GM20000 (cell line): ENCODE measurements around the gene GNL2.

Source experiments
- DNase-seq: peaks from one replicate; pipeline ENCODE4 v3.0.0; 2012; ENCODE audit warnings: low spot score
- TF ChIP-seq, protein P1 (sequence below): IDR thresholded peaks from 2 replicates; pipeline ENCODE4 v1.5.1; 2012; ENCODE audit warnings: mild to moderate bottlenecking, control low read depth; ENCODE audit errors: extremely low read depth, missing control alignments

The GNL2 gene

DNA sequence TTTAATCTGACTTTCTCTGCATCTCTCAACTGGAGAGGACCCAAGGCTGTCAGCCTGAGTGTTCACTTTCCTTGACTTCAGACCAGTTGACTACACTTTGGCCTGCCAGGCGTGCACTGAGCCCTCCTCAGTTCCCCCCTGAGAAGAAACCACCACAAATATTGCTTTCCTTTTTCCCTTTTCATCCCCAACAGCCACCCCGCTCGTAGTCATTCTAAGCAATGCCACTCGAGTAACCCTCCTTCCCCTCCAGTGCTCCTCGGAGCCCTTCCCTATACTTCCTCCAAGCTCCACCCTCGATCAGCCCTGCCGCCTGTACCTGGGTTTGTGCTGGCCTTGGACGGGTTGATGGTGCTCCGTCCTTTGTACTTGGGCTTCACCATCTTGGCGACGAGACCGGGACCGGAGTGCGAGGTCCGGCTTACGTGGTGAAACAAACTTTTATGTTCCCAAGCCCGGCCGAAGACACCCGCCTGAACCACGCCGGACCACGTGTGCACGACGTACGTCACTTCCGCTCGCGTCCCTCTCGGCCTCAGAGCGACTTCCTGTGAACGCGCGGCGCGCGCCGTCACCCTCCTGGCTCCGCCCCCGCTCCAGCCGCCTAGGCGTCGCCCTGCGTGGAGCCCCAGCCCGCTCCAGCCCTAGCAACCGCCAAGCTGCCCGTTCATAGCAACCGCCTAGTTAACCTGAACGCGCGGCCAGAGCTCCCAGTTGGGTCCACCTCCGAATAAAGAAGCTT is at the start of gene GNL2:
Gene GNL2, minus strand, starts transcription at position 498 of the 742 bp plus-strand sequence. Its CDS starts 115 bp downstream, at position 383.
- TF ChIP-seq, protein P1, sequence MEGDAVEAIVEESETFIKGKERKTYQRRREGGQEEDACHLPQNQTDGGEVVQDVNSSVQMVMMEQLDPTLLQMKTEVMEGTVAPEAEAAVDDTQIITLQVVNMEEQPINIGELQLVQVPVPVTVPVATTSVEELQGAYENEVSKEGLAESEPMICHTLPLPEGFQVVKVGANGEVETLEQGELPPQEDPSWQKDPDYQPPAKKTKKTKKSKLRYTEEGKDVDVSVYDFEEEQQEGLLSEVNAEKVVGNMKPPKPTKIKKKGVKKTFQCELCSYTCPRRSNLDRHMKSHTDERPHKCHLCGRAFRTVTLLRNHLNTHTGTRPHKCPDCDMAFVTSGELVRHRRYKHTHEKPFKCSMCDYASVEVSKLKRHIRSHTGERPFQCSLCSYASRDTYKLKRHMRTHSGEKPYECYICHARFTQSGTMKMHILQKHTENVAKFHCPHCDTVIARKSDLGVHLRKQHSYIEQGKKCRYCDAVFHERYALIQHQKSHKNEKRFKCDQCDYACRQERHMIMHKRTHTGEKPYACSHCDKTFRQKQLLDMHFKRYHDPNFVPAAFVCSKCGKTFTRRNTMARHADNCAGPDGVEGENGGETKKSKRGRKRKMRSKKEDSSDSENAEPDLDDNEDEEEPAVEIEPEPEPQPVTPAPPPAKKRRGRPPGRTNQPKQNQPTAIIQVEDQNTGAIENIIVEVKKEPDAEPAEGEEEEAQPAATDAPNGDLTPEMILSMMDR = no peak

DNA sequence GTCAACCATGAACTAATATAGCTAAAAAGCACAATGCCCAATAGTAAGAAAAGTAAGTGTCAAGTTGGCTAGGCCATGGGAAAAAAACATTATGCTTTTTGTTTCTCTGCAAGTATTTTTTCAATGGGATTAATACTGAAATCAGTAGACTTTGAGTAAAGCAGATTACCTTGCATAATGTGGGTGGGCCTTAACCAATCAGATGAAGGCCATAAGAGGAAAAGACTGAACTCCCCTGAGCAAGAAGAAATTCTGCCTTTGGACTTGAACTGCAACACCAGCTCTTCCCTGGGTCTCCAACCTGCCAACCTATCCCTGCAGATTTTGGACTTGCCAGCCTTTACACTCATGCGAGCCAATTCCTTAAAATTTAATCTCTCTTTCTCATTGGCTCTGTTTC is 45.3 kb upstream of the GNL2 start:
- TF ChIP-seq, protein P1 = no peak
- DNase-seq = no peak

More for the DNA sequence above, at the start of gene GNL2:
- DNase-seq = peak; percentile 97

DNA sequence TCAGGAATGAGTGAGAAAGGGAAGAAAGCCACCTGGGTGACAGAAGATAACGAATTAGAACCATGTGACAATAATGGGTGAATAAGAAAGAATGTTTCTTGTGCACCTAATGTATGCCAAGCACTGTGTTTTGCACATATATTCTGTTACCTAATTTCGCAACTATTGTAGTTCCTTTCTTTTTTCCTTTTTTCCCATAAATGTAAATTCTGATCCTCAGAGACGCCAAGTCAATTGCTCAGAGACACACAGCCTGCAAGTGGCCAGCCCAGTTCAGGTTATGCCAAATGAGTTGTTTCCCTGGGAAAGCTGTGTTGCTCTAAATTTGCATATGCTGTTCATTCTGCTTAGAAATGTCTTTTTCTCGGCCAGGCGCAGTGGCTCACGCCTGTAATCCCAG is 40.7 kb upstream of the GNL2 start:
- DNase-seq = no peak
- TF ChIP-seq, protein P1 = no peak

DNA sequence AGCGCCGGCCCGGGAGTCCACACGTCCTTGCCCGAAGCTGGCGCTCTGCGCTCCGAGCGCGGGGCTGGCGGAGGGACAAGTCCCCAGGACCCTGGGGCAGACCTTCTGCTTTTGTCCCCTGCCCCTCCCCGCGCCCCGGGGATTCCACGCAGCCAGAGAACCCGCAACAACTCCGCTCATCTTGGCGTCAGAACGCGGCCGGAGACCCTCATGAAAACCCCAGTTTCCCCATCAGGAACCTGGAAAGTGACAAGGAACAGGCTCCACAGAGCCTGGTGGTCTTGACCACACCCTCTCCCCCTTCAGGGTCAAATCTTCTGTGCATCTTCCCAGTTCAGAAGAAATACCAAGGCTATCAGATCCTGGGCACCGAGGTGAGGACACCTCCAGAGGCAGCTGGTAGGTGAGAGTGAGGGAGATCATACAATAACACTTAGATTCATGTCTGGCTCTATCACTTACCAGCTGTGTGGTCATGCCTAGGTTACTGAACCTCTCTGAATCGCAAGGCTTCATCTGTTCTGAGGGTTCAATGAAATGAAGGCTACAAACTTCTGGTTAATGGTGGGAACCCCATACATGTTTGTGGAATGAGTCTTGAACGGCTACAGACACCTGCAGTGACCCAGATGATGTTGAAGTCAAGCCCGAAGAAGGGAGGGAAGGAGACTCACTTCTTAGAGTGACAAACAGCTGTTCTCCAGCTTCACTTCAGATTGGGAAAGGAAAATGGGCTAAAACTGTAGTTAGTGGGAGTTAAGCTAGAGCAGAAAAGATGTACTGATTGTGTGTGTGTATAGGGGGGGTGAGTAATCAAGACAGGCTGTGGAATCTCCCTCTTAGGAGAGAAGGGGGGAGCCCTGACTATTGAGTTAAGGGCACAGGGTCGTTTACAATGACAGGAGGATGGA is 39.5 kb upstream of the GNL2 start:
- TF ChIP-seq, protein P1 = no peak
- no peak for DNase-seq

DNA sequence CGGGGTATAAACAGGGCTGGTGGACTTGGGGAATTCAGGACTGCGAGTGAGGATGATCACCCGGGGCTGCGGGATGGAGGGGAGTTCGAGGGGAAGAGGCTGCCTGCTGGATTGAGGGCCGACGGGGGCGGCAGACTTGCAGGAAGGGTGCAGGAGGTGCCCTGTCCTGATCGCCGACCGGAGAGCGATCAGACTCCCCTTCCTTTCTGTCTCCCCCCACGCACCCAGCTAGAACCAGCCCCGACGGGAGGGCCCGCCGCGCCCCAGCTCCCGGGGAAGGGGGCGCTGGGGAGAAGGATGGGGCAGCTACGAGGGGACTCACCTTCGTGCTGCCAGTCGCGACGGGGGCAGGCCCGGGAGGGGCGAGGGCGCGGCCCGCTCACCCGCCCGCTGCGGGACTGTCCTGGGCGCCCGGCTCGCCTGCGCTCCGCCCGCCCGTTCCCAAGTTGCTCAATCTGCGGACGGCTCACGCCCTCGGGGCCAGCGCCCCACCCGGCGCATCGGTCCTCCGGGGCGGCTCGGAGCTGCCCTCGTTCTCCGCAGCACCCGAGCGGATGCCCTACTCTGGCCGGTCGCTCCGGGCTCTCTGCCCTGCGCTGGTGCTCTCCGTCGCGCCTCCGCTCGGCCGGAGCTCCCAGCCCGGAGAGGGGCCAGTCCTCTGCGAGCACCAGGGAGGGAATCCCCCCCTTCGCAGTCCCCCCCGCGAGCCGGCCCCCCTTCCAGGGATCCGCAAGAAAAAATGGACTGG is 38.7 kb upstream of the GNL2 start, which contains the start of gene RSPO1:
Gene RSPO1, minus strand, starts transcription at position 649 of the 748 bp plus-strand sequence. CDS start 5,231 bp downstream, outside the sequence.
- TF ChIP-seq, protein P1 = no peak
- peak; percentile 45 for DNase-seq

DNA sequence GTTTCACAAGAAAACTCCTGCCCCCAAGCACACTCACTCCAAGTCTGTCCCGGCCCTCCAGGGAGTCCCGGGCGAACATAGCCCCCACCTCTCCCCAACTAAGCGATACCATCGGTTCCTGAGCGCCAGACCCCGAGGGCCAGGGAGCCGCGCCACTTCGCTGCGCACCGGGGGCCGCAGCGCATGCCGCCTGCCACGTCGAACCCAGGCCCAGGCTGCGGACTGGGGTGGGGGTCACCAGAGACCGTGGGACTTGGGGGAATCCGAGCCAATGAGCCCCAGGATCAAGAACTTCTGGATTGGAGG is 38.2 kb upstream of the GNL2 start:
- TF ChIP-seq, protein P1 = no peak
- DNase-seq = no peak
